HL-60/S4 (cell line): ENCODE measurements around the gene RNF32.
"Not testable (repeated sequence)": the region's sequence is repeated elsewhere in the genome, so short reads cannot be mapped to it uniquely, and the experiment has no call there.

Experiments used
- in situ Hi-C: fragments of 300-500 bp; cut with MboI; formaldehyde crosslinking; loops from 2 replicates; pipeline ENCODE4 v1.14.3; 2022; ENCODE audit warnings: low sequenced_read_pairs

The RNF32 gene

GRCh38 chr7:156639426-156640256 lies 933 bp upstream of the RNF32 start:
- in situ Hi-C loops: no loop called here

DNA sequence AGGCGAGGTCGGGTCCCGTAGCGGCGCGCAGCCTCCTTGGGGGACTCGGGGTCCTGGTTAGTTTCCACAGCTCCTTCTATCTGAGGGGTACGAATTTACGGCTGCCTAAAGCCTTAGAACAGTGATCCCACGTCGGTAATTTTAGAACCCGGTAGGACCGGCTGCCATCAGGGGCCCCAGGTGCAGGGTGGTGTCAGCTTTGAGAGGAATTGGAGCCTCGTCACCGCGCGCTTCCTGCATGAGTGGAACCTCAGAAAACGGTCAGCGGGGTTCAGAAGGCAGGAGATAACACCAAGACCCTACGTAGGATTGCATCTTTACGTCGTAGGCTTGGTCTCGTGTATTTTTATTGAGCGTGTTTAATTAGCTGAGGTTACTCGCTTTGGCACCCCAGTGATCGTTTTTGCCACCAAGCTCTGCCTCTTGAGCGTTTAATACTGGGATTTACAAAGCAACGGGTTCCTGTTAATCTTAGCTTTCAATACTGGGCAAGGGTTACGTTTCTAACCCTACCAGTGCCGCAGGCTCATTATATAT lies 443 bp downstream of the RNF32 start:
- in situ Hi-C loops: no loop called here

GRCh38 chr7:156642306-156643045 lies 1.9 kb downstream of the RNF32 start:
- in situ Hi-C loops: no loop called here

DNA sequence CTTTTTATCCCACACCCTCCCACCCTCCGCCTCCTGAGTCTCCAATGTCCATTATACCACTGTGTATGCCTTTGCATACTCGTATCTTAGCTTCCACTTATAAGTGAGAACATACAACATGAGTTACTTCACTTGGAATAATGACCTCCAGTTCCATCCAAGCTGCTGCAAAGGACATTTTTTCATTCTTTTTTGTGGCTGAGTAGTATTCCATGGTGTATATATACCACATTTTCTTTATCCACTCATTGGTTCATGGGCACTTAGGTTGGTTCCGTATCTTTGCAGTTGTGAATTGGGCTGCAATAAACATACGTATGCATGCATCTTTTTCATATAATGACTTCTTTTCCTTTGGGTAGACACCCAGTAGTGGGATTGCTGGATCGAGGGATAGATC lies 6.8 kb downstream of the RNF32 start:
- in situ Hi-C loops: not testable (repeated sequence)

- in situ Hi-C loops: no loop called here
Measured at GRCh38 chr7:156650042-156650441, 9.5 kb downstream of the RNF32 start.

GRCh38 chr7:156651474-156651873 lies 10.9 kb downstream of the RNF32 start:
- in situ Hi-C loops: no loop called here

DNA sequence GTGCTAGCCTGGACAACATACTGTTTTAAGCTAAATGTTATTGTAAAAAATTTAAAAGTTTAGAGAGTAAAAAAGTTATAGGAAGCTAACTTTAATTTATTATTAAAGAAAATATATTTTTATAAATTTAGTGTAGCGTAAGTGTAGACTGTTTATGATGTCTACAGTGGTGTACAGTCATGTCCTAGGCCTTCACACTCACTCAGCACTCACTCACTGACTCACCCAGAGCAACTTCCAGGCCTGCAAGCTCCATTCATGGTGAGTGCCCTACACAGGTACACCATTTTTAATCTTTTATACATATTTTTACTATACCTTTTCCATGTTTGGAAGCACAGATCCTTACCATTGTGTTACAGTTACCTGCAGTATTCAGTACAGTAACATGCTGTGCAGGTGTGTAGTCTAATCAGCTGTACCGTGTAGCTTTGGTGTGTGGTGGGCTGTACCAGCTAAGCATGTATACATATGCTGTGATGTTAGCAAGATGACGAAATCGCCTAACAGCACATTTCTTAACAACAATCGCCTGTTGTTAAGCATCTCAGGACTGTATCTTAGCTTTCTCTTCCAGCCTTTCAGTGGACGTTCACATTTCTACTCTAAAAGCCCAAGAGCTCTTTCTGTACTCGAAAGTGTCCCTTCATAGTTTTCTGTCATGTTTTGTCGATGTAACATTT lies 12.5 kb downstream of the RNF32 start:
- in situ Hi-C loops: no loop called here

- in situ Hi-C loops: no loop called here
Measured at GRCh38 chr7:156654511-156655234, 14.1 kb downstream of the RNF32 start.

DNA sequence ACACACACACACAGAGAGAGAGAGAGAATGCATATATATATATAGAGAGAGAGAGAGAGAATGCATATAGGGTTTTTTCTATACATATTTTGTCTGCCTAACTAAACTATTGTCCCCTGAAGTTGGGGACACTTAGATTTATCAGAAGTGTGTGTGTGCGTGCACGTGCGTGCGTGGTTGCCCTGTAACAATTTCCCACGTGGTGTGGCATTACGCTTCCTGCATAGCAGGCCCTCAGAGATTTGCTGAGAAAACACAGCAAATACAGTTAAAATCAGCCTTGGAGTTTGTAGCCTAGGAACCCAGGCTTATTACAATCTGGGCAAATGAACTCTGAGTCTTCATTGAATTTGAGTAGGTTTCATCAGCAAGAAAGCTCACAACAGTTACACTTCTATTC lies 14.7 kb downstream of the RNF32 start:
- in situ Hi-C loops: no loop called here

DNA sequence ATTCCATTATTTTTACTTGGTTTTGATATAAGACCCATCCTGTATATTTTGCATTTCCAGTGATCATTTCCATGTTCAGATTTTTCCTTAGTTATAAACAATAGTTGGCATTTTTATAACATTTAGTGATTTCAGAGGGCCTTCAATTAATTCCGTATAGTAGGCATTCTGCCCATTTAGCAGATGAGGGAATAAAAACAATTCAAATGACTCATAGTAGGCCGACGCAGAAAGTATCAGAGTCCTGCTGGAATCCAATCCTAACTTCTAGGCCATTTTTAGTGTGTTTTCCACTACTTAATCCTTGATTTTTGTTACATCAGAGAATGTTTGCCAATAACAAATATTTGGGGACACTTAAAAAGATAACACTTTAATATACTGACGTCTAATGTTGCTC lies 15.4 kb downstream of the RNF32 start:
- in situ Hi-C loops: no loop called here

GRCh38 chr7:156656598-156656997 lies 16.0 kb downstream of the RNF32 start:
- in situ Hi-C loops: no loop called here

GRCh38 chr7:156657681-156658080 lies 17.1 kb downstream of the RNF32 start:
- in situ Hi-C loops: no loop called here

GRCh38 chr7:156659203-156659602 lies 18.6 kb downstream of the RNF32 start:
- in situ Hi-C loops: no loop called here

- in situ Hi-C loops: no loop called here
Measured at GRCh38 chr7:156659961-156660360, 19.4 kb downstream of the RNF32 start.

- in situ Hi-C loops: no loop called here
Measured at GRCh38 chr7:156661637-156662036, 21.1 kb downstream of the RNF32 start.

DNA sequence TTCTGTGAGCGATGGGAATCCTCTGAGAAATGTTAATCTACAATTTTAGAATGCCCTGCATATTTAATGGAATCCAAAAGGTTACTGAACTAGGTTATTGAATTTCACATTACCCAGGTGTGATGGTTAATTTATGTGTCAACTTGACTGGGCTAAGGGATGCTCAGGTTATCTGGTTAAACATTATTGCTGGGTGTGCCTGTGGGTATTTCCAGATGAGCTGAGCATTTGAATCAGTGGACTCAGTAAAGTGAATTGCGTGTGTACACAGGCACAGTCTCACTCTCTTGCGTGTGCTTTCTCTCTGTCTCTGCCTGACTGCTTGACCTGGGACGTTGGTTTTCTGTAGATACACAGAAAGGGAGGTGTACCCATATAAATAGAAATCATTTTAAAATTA lies 21.7 kb downstream of the RNF32 start:
- in situ Hi-C loops: no loop called here

- in situ Hi-C loops: no loop called here
Measured at GRCh38 chr7:156665101-156665500, 24.5 kb downstream of the RNF32 start.

GRCh38 chr7:156666368-156667109 lies 26.0 kb downstream of the RNF32 start:
- in situ Hi-C loops: no loop called here

DNA sequence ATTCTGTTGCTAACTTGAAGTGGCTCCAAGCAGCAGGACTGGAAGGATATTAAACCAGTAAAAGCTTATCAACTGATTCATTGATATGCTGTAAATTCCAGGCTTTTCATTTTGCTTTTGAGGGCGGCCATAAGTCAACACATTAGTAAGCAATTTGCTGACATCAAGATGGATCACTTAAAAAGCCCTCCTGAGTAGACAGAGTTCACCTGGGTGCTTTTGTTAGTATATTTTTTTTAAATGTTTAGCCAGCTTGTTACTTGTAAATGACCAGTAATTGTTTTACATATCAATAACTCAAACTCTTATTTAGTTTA lies 26.5 kb downstream of the RNF32 start:
- in situ Hi-C loops: no loop called here

GRCh38 chr7:156668130-156668741 lies 27.7 kb downstream of the RNF32 start:
- in situ Hi-C loops: no loop called here
